Gastroesophageal sphincter (tissue), 3 donors: ENCODE data around the gene NLGN1.

Source experiments
- CTCF ChIP-seq, 4 experiments: fragments of 200-600 bp in 2 of 4; fragments of 450-650 bp in 2 of 4; sonication (generic) in 1 of 4; IDR thresholded peaks; one replicate each; pipeline ENCODE4 v1.5.1; 2017 to 2019; ENCODE audit warnings: antibody characterized with exemption in 4 of 4, mild to moderate bottlenecking in 2 of 4, moderate library complexity in 2 of 4
- EP300 ChIP-seq: sonication (generic); formaldehyde crosslinking; IDR thresholded peaks from one replicate; pipeline ENCODE4 v1.6.1; 2017; ENCODE audit warnings: antibody characterized with exemption, mild to moderate bottlenecking
- POLR2A ChIP-seq, 2 donors: fragments of 450-650 bp; IDR thresholded peaks; one replicate each; pipeline ENCODE4 v1.6.1; 2017; ENCODE audit warnings: antibody characterized with exemption in 2 of 2, mild to moderate bottlenecking in 2 of 2, moderate library complexity in 1 of 2
- POLR2AphosphoS5 ChIP-seq: sonication (generic); formaldehyde crosslinking; IDR thresholded peaks from one replicate; pipeline ENCODE4 v1.6.1; 2017; ENCODE audit warnings: antibody characterized with exemption

- TF ChIP-seq CTCF (IDR thresholded peaks at IDR 0.05) (no peak), EP300 (no peak), POLR2AphosphoS5 (no peak), POLR2A (IDR thresholded peaks at IDR 0.05) (no peak)
These were observed 770.5 kb downstream of the NLGN1 start for GRCh38 chr3:174168026-174168425.
